Measurements from ENCODE around the gene ALK. TPM values are rescaled to one million over a fixed set of nuclear protein-coding genes. Genes with fewer than 3 reads are reported as not detected.

Gene ALK
- total RNA-seq, 2 donors from 2014 or later, result 0.13 to 0.46 TPM

DNA sequence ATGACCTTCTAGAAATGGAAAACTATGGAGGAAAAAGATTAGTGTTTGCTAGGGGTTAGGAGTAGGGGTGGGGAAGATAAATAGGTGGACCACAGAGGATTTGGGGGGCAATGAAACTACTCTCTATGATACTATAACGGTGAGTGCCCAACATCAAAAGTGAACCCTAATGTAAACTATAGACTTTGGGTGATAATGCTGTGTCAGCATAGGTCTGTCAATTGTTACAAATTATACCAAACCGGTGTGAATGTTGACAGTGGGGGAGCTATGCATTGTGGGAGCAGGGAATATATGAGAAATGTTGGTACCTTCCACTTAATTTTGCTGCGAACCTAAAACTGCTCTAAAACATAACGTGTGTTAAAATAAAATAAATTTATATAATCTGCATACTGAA lies 180.3 kb downstream of the ALK start:
- TF ChIP-seq, protein P1, sequence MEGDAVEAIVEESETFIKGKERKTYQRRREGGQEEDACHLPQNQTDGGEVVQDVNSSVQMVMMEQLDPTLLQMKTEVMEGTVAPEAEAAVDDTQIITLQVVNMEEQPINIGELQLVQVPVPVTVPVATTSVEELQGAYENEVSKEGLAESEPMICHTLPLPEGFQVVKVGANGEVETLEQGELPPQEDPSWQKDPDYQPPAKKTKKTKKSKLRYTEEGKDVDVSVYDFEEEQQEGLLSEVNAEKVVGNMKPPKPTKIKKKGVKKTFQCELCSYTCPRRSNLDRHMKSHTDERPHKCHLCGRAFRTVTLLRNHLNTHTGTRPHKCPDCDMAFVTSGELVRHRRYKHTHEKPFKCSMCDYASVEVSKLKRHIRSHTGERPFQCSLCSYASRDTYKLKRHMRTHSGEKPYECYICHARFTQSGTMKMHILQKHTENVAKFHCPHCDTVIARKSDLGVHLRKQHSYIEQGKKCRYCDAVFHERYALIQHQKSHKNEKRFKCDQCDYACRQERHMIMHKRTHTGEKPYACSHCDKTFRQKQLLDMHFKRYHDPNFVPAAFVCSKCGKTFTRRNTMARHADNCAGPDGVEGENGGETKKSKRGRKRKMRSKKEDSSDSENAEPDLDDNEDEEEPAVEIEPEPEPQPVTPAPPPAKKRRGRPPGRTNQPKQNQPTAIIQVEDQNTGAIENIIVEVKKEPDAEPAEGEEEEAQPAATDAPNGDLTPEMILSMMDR (conservative IDR thresholded peaks at IDR 0.05), result no peak
- Mint-ChIP-seq H3K27me3 (ENCODE audit: insufficient read depth) (peaks cover 2% of the 10 kb centered on the region), H3K9me3 (no peaks in the 10 kb centered on the region), H3K4me3 (no peak overlapping the region), H3K4me1 (no peaks in the 10 kb centered on the region), H3K27ac (no peak overlapping the region), H3K36me3 (ENCODE audit: low read depth) (no peaks in the 10 kb centered on the region)
- Histone ChIP-seq H3K4me3 (ENCODE audit: low read length) (no peak overlapping the region), H3K9me3 (ENCODE audit: control insufficient read depth, low read length) (no peaks in the 10 kb centered on the region), H3K36me3 (ENCODE audit: control insufficient read depth, insufficient read depth, low read length) (no peaks in the 10 kb centered on the region), H3K4me1 (ENCODE audit: control insufficient read depth, insufficient read depth, low read length) (no peaks in the 10 kb centered on the region), H3K9ac (ENCODE audit: extremely low read depth, low read length, poor library complexity, severe bottlenecking) (no peak overlapping the region), H3K27ac (ENCODE audit: low read depth, low read length) (no peak overlapping the region), H3K27me3 (ENCODE audit: control insufficient read depth, insufficient read depth, low read length, poor library complexity, severe bottlenecking) (no peaks in the 10 kb centered on the region)
- 88 to 93% methylated on average over 1 to 2 of the region's 4 CpGs for WGBS, 2 experiments (ENCODE audit: insufficient coverage in 1 of 2, insufficient read length in 1 of 2)
- DNase-seq, result no peak

DNA sequence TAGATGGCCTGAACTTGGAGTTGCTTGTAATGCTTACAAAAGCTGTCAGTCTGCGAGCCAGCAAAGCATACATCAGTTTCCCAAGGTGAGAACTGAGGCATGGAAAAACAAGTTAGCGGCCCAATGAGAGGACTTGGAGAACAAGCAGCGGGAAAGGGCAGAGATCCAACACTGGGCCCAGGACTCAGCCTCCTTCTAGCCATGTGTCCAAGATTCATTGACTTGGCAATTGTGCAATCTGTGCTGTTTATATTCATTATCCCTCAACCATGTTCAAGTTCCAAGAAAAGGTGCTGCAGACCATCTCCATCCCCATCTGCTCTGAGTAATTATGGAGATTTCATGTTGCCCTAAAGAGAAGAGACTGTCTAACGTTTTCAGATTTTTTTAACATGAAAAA lies 187.4 kb downstream of the ALK start:
- 73 to 100% methylated on average over 3 to 4 of the region's 4 CpGs for WGBS, 2 experiments (ENCODE audit: insufficient coverage in 1 of 2, insufficient read length in 1 of 2)
- H3K4me1 Mint-ChIP-seq, result no peaks in the 10 kb centered on the region
- no peaks in the 10 kb centered on the region for H3K9me3 ChIP-seq (ENCODE audit: control insufficient read depth, low read length)
- no peaks in the 10 kb centered on the region for H3K9me3 Mint-ChIP-seq
- H3K4me1 ChIP-seq (ENCODE audit: control insufficient read depth, insufficient read depth, low read length), result no peaks in the 10 kb centered on the region
- no peaks in the 10 kb centered on the region for H3K36me3 ChIP-seq (ENCODE audit: control insufficient read depth, insufficient read depth, low read length)
- no peaks in the 10 kb centered on the region for H3K27me3 ChIP-seq (ENCODE audit: control insufficient read depth, insufficient read depth, low read length, poor library complexity, severe bottlenecking)
- H3K9ac ChIP-seq (ENCODE audit: extremely low read depth, low read length, poor library complexity, severe bottlenecking), result no peak overlapping the region
- no peaks in the 10 kb centered on the region for H3K27me3 Mint-ChIP-seq (ENCODE audit: insufficient read depth)
- DNase-seq, result no peak
- no peak overlapping the region for H3K27ac ChIP-seq (ENCODE audit: low read depth, low read length)
- no peak overlapping the region for H3K27ac Mint-ChIP-seq
- TF ChIP-seq, protein P1 (conservative IDR thresholded peaks at IDR 0.05), result no peak
- no peaks in the 10 kb centered on the region for H3K36me3 Mint-ChIP-seq (ENCODE audit: low read depth)
- no peak overlapping the region for H3K4me3 Mint-ChIP-seq
- no peak overlapping the region for H3K4me3 ChIP-seq (ENCODE audit: low read length)

DNA sequence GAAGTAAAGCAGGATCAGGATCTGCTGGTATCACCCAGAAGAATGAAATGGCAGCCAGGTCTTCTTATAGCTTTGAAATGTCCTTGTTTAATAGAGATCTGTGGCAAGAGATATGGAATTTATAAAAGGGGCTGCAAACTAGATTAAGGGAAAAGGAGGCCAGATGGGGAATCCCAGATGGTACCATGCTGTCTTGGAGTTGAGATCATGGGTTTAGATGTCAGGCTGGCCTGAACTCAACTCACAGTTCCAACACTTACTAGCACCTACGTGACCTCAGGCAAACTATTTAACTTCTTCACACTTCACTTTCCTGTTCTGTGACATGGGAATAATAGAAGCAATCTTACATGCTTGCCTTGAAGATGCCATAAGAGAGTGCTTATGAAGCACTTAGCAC lies 188.2 kb downstream of the ALK start:
- H3K4me3 ChIP-seq (ENCODE audit: low read length), result no peak overlapping the region
- H3K27ac ChIP-seq (ENCODE audit: low read depth, low read length), result no peak overlapping the region
- DNase-seq, result no peak
- H3K36me3 ChIP-seq (ENCODE audit: control insufficient read depth, insufficient read depth, low read length), result no peaks in the 10 kb centered on the region
- H3K9me3 ChIP-seq (ENCODE audit: control insufficient read depth, low read length), result no peaks in the 10 kb centered on the region
- H3K9me3 Mint-ChIP-seq, result no peaks in the 10 kb centered on the region
- TF ChIP-seq, protein P1 (conservative IDR thresholded peaks at IDR 0.05), result no peak
- H3K27me3 Mint-ChIP-seq (ENCODE audit: insufficient read depth), result no peaks in the 10 kb centered on the region
- H3K27me3 ChIP-seq (ENCODE audit: control insufficient read depth, insufficient read depth, low read length, poor library complexity, severe bottlenecking), result no peaks in the 10 kb centered on the region
- no peak overlapping the region for H3K9ac ChIP-seq (ENCODE audit: extremely low read depth, low read length, poor library complexity, severe bottlenecking)
- 86% methylated on average over 1 of the region's 1 CpG; no CpG with 5 or more reads in 1 of the 2 experiments for WGBS, 2 experiments (ENCODE audit: insufficient coverage in 1 of 2, insufficient read length in 1 of 2)
- H3K4me1 ChIP-seq (ENCODE audit: control insufficient read depth, insufficient read depth, low read length), result no peaks in the 10 kb centered on the region
- H3K4me3 Mint-ChIP-seq, result no peak overlapping the region
- no peak overlapping the region for H3K27ac Mint-ChIP-seq
- no peaks in the 10 kb centered on the region for H3K4me1 Mint-ChIP-seq
- no peaks in the 10 kb centered on the region for H3K36me3 Mint-ChIP-seq (ENCODE audit: low read depth)
